Right kidney (tissue), 1 donor: ENCODE measurements around the gene SIM1.
A peak's percentile ranks its signal among the peaks of the same experiment; 100 is the strongest.

Source experiments
- DNase-seq: peaks from one replicate; pipeline ENCODE4 v3.0.0-alpha.2; 2016

Gene SIM1

GRCh38 chr6:100456141-100456907, 8.4 kb downstream of the SIM1 start:
- DNase-seq = peak; percentile 79

- DNase-seq = peak; percentile 79
These were observed 9.2 kb downstream of the SIM1 start for GRCh38 chr6:100455230-100456124.

GRCh38 chr6:100454551-100455229, 10.0 kb downstream of the SIM1 start:
- DNase-seq = peak; percentile 50

- DNase-seq = peak; percentile 73
These were observed 10.8 kb downstream of the SIM1 start for GRCh38 chr6:100453701-100454521.

- peak; percentile 24 for DNase-seq
These were observed 11.7 kb downstream of the SIM1 start for GRCh38 chr6:100452998-100453397.

- DNase-seq = no peak
These were observed 13.1 kb downstream of the SIM1 start for GRCh38 chr6:100451577-100451976.

GRCh38 chr6:100449239-100449691, 15.5 kb downstream of the SIM1 start:
- DNase-seq = peak; percentile 38

GRCh38 chr6:100447900-100448748, 16.6 kb downstream of the SIM1 start:
- peak; percentile 68 for DNase-seq

GRCh38 chr6:100447081-100447899, 17.4 kb downstream of the SIM1 start:
- peak; percentile 79 for DNase-seq

- DNase-seq = peak; percentile 78
These were observed 18.3 kb downstream of the SIM1 start for GRCh38 chr6:100446115-100447080.

- DNase-seq = no peak
These were observed 19.2 kb downstream of the SIM1 start for GRCh38 chr6:100445512-100445911.

GRCh38 chr6:100440935-100441334, 23.8 kb downstream of the SIM1 start:
- no peak for DNase-seq

- DNase-seq = no peak
These were observed 29.4 kb downstream of the SIM1 start for GRCh38 chr6:100435299-100435698.

GRCh38 chr6:100433726-100434435, 30.8 kb downstream of the SIM1 start:
- no peak for DNase-seq

GRCh38 chr6:100432136-100432535, 32.6 kb downstream of the SIM1 start:
- DNase-seq = no peak

- no peak for DNase-seq
These were observed 33.8 kb downstream of the SIM1 start for GRCh38 chr6:100430962-100431361.

- DNase-seq = no peak
These were observed 37.3 kb downstream of the SIM1 start for GRCh38 chr6:100427452-100427851.

GRCh38 chr6:100426744-100427338, 37.9 kb downstream of the SIM1 start:
- DNase-seq = no peak
